GM13977 (cell line): Measurements from ENCODE around the gene ABCC1.
A peak's percentile ranks its signal among the peaks of the same experiment; 100 is the strongest.

Source experiments
- DNase-seq: peaks from one replicate; pipeline ENCODE4 v3.0.0; 2012; ENCODE audit warnings: low spot score
- in situ Hi-C: fragments of 300-500 bp; cut with MboI; formaldehyde crosslinking; loops from one replicate; pipeline ENCODE4 v1.12.0; 2022; ENCODE audit warnings: low sequenced_read_pairs, low pct_unique_long_range_greater_than_20kb, mixed read lengths, inconsistent platforms; ENCODE audit not compliant: unreplicated experiment
- TF ChIP-seq, protein P1 (sequence below): IDR thresholded peaks from 2 replicates; pipeline ENCODE4 v1.5.1; 2012; ENCODE audit warnings: mild to moderate bottlenecking, control low read depth; ENCODE audit not compliant: insufficient read depth; ENCODE audit errors: extremely low read depth, missing control alignments

Gene ABCC1

DNA sequence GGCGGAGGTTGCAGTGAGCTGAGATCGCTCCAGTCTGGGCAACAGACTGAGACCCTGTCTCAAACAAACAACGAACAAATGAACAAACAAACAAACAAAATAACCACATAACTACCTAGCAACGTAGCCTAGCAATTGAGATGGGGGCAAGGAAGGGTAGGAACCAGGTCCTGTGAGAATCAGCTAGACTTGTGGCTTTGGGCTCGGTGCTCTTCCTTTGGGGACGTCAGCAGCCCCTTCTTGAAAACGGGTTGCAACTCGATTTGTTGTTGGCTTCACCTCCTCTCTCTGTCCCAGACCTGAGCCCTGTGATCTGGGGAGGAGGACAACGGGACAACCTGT is 72.2 kb downstream of the ABCC1 start:
- no peak for DNase-seq
- in situ Hi-C loops: loop anchor here (25.0 kb wide), 1 partner anchor 134 kb away; the partner anchor contains the start of gene CEP20
- TF ChIP-seq, protein P1, sequence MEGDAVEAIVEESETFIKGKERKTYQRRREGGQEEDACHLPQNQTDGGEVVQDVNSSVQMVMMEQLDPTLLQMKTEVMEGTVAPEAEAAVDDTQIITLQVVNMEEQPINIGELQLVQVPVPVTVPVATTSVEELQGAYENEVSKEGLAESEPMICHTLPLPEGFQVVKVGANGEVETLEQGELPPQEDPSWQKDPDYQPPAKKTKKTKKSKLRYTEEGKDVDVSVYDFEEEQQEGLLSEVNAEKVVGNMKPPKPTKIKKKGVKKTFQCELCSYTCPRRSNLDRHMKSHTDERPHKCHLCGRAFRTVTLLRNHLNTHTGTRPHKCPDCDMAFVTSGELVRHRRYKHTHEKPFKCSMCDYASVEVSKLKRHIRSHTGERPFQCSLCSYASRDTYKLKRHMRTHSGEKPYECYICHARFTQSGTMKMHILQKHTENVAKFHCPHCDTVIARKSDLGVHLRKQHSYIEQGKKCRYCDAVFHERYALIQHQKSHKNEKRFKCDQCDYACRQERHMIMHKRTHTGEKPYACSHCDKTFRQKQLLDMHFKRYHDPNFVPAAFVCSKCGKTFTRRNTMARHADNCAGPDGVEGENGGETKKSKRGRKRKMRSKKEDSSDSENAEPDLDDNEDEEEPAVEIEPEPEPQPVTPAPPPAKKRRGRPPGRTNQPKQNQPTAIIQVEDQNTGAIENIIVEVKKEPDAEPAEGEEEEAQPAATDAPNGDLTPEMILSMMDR: no peak

DNA sequence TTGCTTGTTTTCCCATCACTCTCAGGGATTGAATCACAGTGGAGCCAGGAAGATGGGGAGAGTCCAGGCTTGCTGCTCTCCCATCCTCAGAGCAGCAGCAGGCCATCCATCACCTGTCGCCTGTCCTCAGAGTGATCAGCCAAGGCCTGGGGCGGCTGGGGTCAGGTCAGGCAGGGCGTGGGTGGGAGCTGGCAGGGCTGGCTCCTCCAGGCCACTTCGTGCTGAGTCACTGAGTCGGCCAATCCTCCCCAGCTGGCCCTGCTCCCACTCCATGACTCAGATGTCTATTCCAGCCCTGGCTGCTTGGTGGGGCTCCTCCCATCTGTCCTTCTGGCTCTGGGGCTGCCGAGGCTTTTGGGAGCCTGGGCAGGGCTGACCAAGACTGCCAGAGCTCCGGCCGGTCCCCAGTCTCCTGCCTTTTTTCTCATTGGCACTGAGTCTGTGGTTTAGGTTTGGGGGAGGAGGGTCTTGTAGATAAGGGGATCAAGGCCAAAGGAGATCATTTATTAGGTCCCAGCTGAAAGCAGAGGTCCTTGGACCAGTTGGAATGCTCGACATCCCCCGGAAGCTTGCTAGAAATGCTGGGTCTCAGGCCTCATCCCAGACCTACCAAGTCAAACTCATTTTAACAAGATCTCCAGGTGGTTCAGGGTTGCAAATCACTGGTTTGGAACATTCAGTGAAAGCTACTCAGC is 72.7 kb downstream of the ABCC1 start:
- TF ChIP-seq, protein P1: no peak
- DNase-seq: no peak
- in situ Hi-C loops: loop anchor here (25.0 kb wide), 1 partner anchor 135 kb away; the partner anchor contains the start of gene CEP20

DNA sequence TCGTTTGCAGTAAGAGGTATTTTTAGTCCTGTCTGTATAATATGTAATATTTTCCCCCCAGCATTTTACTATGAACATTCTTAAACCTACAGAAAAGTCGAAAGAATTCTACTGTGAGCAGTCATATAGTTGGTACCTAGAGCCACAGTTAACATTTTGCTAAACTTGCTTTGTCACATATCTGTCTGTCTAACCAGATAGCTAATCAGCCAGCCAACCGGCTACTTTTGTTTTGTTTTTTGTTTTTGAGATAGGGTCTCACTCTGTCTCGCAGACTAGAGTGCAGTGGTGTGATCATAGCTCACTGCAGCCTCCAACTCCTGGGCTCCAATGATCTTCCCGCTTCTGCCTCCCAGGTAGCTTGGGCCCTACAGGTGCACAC is 73.3 kb downstream of the ABCC1 start:
- DNase-seq: no peak
- in situ Hi-C loops: loop anchor here (25.0 kb wide), 1 partner anchor 135 kb away; the partner anchor contains the start of gene CEP20
- TF ChIP-seq, protein P1: no peak

DNA sequence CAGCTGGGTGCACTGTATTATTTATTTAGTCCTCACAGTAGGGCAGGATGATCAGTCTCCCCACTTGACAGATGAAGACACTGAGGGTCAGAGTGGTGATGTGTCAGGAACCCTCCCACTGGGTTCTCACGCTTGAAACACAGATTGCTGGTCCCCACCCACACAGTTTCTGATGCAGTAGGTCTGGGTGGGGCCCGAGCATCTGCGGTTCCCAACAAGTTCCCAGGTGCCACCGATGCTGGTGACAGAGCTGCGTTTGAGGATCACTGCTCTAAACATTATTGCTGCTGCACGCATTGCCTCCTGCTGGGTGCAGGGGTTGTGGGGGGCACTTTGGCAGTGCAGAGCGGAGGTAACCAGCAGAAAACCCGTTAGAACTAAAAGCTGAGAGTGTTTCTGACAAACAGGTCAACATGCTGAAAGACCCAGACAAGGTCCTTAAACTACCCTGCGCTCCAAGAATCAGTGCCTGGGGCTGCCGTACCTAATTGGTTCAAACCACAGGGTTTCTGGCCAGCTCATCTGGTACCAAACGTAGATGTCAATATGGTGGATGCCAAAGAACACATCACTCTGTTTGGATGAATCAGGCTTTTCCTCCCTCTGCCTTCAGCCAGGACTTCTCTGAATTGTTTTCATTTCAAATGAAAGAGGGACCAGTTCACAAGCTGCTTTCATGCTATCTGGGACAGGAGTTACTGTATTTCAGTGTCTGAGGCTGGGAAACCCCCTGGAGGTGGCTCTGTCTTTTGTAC is 76.0 kb downstream of the ABCC1 start:
- TF ChIP-seq, protein P1: no peak
- in situ Hi-C loops: no loop called here
- peak; percentile 75 for DNase-seq

DNA sequence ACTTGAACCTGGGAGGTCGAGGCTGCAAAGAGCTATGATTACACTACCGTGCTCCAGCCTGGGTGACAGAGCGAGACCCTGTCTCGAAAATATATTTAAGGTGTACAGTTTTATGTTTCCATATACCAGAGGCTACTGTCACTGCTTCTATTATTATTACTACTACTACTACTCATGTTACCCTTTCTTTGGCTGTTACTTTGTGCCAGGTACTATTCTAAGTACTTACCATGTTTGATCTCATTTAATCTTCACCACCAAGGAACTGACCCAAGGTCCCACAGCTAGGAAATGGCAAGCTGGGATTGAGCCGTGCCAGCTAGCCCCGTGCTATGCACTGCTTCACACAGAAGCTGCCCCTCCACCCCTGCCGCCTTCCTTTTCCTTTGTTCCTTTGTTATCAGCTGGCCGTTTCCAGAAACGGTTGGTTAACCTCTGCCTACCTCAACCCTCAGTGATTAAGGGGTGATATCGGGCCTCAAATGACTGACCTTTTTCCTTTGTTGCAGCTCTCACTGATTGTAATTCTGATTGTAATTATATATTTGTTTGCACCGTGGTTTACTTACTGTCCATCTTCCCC is 78.4 kb downstream of the ABCC1 start:
- in situ Hi-C loops: no loop called here
- DNase-seq: no peak
- TF ChIP-seq, protein P1: no peak

DNA sequence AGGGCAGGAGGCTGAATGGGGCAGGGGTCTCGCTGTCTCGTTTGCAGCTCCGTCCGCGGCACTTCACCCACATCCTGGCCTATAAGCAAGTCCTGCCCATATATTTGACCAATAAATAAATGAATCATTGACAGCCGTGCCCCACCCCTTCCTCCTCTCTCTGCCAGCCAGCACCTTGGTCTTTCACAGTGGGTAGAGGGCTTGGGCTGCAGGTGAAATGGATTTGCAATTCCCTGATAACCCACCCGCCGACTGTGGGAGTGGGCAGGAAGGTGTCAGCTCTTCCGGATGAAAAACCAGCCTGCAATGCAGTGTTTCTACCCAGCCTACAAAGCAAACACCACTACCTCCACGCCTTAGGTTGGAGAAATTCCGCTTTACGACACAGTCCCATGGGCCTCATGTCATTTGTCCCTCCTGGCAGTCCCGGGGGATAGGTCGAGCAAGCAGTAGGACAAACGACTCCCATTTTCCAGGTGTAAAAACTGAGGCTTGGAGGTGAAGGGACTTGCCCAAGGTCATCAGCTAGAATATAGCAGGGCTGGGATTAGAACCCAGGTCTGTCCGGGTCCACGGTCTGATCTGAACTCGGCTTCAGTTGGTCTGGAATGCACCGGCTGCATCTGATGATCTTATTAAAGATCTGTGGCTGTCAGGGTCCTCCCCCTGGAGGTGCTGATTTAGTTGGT is 79.0 kb downstream of the ABCC1 start:
- no peak for DNase-seq
- in situ Hi-C loops: no loop called here
- TF ChIP-seq, protein P1: no peak
